ENCODE results near the gene EXOC3L1.

Gene EXOC3L1

DNA sequence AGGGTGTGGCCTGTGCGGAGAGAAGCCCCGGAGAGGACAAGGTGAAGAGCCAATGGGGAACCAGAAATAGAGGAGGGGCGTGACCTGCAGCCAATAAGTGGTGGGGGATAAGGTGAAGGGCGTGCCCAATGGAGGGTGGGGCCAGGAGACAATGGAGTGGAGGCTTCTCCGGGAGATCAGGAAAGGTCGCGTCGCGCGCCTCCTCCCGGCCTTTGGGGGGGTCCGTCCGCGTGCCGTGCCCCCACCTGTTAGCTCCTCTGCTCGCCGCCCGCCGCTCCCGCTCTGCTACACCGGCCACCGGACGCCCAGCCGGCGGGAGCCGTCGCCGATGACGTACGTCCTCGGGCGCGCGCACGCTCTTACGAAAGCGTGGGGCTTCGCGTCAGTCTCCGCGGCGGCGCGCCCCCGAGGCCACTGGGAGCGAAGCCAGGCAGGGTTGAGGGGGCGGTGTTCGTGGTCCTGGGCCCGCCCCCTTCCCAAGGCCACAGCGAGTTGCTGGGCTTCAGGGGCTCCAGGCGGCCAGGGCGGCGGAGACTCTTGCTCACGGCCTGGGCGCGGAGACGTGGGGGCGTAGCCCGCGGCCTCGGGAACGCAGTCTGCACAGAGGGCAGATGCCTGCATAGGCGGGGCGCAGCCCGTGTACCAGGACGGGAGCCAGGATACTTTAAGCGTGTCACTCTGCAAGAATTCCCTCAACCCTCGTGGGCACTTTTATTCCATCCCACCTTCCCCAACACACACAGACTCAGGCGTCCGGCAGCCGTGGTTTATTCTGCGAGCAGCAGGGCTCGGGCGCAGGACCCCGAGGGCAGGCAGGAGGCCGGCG is 6.1 kb downstream of the EXOC3L1 start, which contains the start of gene MATCAP1:
Gene MATCAP1, minus strand, starts transcription at position 337 of the 826 bp plus-strand sequence. CDS start 3,353 bp downstream, outside the sequence.
- peak; percentile 31; the same call in 1 of the 2 replicates for TF ChIP-seq TSHZ2 (CRISPR knock-in tag; IDR thresholded peaks at IDR 0.05)
- TF ChIP-seq, protein P1, sequence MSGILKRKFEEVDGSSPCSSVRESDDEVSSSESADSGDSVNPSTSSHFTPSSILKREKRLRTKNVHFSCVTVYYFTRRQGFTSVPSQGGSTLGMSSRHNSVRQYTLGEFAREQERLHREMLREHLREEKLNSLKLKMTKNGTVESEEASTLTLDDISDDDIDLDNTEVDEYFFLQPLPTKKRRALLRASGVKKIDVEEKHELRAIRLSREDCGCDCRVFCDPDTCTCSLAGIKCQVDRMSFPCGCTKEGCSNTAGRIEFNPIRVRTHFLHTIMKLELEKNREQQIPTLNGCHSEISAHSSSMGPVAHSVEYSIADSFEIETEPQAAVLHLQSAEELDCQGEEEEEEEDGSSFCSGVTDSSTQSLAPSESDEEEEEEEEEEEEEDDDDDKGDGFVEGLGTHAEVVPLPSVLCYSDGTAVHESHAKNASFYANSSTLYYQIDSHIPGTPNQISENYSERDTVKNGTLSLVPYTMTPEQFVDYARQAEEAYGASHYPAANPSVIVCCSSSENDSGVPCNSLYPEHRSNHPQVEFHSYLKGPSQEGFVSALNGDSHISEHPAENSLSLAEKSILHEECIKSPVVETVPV (CRISPR knock-in tag; IDR thresholded peaks at IDR 0.05): no peak
- no peak for TF ChIP-seq PATZ1 (CRISPR knock-in tag; IDR thresholded peaks at IDR 0.05; ENCODE audit: borderline replicate concordance)
- TF ChIP-seq CSDC2 (CRISPR knock-in tag; IDR thresholded peaks at IDR 0.05): no peak
- TF ChIP-seq ZNF70 (CRISPR knock-in tag; IDR thresholded peaks at IDR 0.05): no peak
- peak; percentile 86 for ATAC-seq

- peak; percentile 99 for TF ChIP-seq ZFP3 (CRISPR knock-in tag; IDR thresholded peaks at IDR 0.05)
- TF ChIP-seq, protein P2, sequence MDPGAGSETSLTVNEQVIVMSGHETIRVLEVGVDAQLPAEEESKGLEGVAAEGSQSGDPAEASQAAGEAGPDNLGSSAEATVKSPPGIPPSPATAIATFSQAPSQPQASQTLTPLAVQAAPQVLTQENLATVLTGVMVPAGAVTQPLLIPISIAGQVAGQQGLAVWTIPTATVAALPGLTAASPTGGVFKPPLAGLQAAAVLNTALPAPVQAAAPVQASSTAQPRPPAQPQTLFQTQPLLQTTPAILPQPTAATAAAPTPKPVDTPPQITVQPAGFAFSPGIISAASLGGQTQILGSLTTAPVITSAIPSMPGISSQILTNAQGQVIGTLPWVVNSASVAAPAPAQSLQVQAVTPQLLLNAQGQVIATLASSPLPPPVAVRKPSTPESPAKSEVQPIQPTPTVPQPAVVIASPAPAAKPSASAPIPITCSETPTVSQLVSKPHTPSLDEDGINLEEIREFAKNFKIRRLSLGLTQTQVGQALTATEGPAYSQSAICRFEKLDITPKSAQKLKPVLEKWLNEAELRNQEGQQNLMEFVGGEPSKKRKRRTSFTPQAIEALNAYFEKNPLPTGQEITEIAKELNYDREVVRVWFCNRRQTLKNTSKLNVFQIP (CRISPR knock-in tag; IDR thresholded peaks at IDR 0.05; ENCODE audit: borderline replicate concordance, low read depth): no peak
- ATAC-seq: no peak
These were observed 6.7 kb downstream of the EXOC3L1 start for GRCh38 chr16:67183284-67183626.

GRCh38 chr16:67182288-67182687 is 7.6 kb downstream of the EXOC3L1 start:
- no peak for ATAC-seq

More at GRCh38 chr16:67182288-67182687, 7.6 kb downstream of the EXOC3L1 start:
- TF ChIP-seq ZNF8 (CRISPR knock-in tag; IDR thresholded peaks at IDR 0.05): no peak
- TF ChIP-seq RARB (CRISPR knock-in tag; IDR thresholded peaks at IDR 0.05): no peak
- no peak for TF ChIP-seq CSDC2 (CRISPR knock-in tag; IDR thresholded peaks at IDR 0.05)
- TF ChIP-seq TSHZ2 (CRISPR knock-in tag; IDR thresholded peaks at IDR 0.05): no peak
- TF ChIP-seq PPARA (CRISPR knock-in tag; IDR thresholded peaks at IDR 0.05; ENCODE audit: borderline replicate concordance): no peak
- no peak for TF ChIP-seq CREB5 (CRISPR knock-in tag; IDR thresholded peaks at IDR 0.05; ENCODE audit: low read depth)
- TF ChIP-seq ARNTL (CRISPR knock-in tag; IDR thresholded peaks at IDR 0.05; ENCODE audit: borderline replicate concordance, low read depth): no peak
- TF ChIP-seq ZFP3 (CRISPR knock-in tag; IDR thresholded peaks at IDR 0.05): no peak
- TF ChIP-seq TOX (CRISPR knock-in tag; IDR thresholded peaks at IDR 0.05; ENCODE audit: borderline replicate concordance): no peak

All from SK-N-SH treated with all-trans-retinoic acid at 6 μM for 48 hours (cell line).